Left lung (tissue), 10 donors: ENCODE data around the gene HSPBP1. TPM values are rescaled to one million over a fixed set of nuclear protein-coding genes. Genes with fewer than 3 reads are reported as not detected.

Experiments used
- ATAC-seq: fragments of 200-7000 bp; cut with Tn5 transposase; one replicate; pipeline ENCODE4 v1.9.1; 2020; ENCODE audit warnings: moderate library complexity
- DNase-seq, 4 donors: peaks; one replicate each; pipeline ENCODE4 v3.0.0-alpha.2; 2013 to 2020
- H3K27ac ChIP-seq, 2 donors: fragments of 200-600 bp; sonication (generic) in 1 of 2; one replicate each; pipeline versions ENCODE4 v1.5.0 to v1.8.0; 2020 to 2021
- H3K27me3 ChIP-seq, 2 donors: fragments of 200-600 bp; sonication (generic) in 1 of 2; one replicate each; pipeline versions ENCODE4 v1.5.0 to v1.8.0; 2020 to 2021
- H3K36me3 ChIP-seq, 2 donors: fragments of 200-600 bp; sonication (generic) in 1 of 2; one replicate each; pipeline versions ENCODE4 v1.5.0 to v1.8.0; 2020 to 2021
- H3K4me1 ChIP-seq, 2 donors: fragments of 200-600 bp; one replicate each; pipeline ENCODE4 v1.8.0; 2021
- H3K4me3 ChIP-seq, 2 donors: fragments of 200-600 bp; sonication (generic) in 1 of 2; one replicate each; pipeline versions ENCODE4 v1.5.0 to v1.8.0; 2020 to 2021; ENCODE audit warnings: mild to moderate bottlenecking in 1 of 2
- H3K9me3 ChIP-seq, 2 donors: fragments of 200-600 bp; sonication (generic) in 1 of 2; one replicate each; pipeline versions ENCODE4 v1.5.0 to v1.8.0; 2020 to 2021
- intact Hi-C, 2 donors: fragments of 100-400 bp; cut with DNase I; formaldehyde crosslinking; loops; one replicate each; pipeline versions ENCODE4 v1.11.2 to v1.14.2; 2022
- polyA plus RNA-seq, 6 donors: library from polyadenylated mRNA; unstranded; fragments of 120-200 nt; gene quantifications; one replicate each; pipeline ENCODE4 v1.2.1, GENCODE V29; 2013; ENCODE audit not compliant: insufficient read length in 6 of 6
- total RNA-seq, 2 donors: library from RNA; stranded (reverse); fragmentation: NEBNext Ultra II Directional; extraction: Animal tissue kit (Norgen Biotek cat#: 25700); gene quantifications; one replicate each; pipeline ENCODE4 v1.2.1, GENCODE V29; 2021
- TF ChIP-seq, protein P1 (sequence below), 2 donors: fragments of 200-600 bp; sonication (generic) in 1 of 2; IDR thresholded peaks; one replicate each; pipeline versions ENCODE4 v1.5.0 to v1.8.0; 2021; ENCODE audit warnings: antibody characterized with exemption in 2 of 2
- donor health status: DM: no; HTN: yes; CAD: no.
- donor health status: DM: no; HTN: no; CAD: no.

HSPBP1 gene
- total and polyA plus RNA-seq, 8 donors, result 23.7 to 38.4 (median 29.7) TPM

- Histone ChIP-seq H3K4me3 (no peak overlapping the region), H3K36me3 (peaks cover 0 to 55% of the 10 kb centered on the region in 2 donors), H3K27ac (no peak overlapping the region), H3K4me1 (peaks cover 0 to 50% of the 10 kb centered on the region in 2 donors), H3K9me3 (no peaks in the 10 kb centered on the region), H3K27me3 (no peaks in the 10 kb centered on the region)
- DNase-seq (peak in 1 of 4 donors; percentile 76), ATAC-seq (peak; percentile 84)
- intact Hi-C loops, result no loop called here
- TF ChIP-seq, protein P1, sequence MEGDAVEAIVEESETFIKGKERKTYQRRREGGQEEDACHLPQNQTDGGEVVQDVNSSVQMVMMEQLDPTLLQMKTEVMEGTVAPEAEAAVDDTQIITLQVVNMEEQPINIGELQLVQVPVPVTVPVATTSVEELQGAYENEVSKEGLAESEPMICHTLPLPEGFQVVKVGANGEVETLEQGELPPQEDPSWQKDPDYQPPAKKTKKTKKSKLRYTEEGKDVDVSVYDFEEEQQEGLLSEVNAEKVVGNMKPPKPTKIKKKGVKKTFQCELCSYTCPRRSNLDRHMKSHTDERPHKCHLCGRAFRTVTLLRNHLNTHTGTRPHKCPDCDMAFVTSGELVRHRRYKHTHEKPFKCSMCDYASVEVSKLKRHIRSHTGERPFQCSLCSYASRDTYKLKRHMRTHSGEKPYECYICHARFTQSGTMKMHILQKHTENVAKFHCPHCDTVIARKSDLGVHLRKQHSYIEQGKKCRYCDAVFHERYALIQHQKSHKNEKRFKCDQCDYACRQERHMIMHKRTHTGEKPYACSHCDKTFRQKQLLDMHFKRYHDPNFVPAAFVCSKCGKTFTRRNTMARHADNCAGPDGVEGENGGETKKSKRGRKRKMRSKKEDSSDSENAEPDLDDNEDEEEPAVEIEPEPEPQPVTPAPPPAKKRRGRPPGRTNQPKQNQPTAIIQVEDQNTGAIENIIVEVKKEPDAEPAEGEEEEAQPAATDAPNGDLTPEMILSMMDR (IDR thresholded peaks at IDR 0.05), result no peak
These were observed 32.2 kb downstream of the HSPBP1 start for GRCh38 chr19:55247621-55248099.

- H3K4me3 ChIP-seq, result no peak overlapping the region
- peak in 1 of 4 donors; percentile 76 for DNase-seq
- peaks cover 0 to 41% of the 10 kb centered on the region in 2 donors for H3K4me1 ChIP-seq
- TF ChIP-seq, protein P1 (IDR thresholded peaks at IDR 0.05), result no peak
- no peak for ATAC-seq
- no peaks in the 10 kb centered on the region for H3K27me3 ChIP-seq
- peaks cover 0 to 64% of the 10 kb centered on the region in 2 donors for H3K36me3 ChIP-seq
- H3K9me3 ChIP-seq, result no peaks in the 10 kb centered on the region
- H3K27ac ChIP-seq, result no peak overlapping the region
- intact Hi-C loops, result no loop called here
These were observed 33.2 kb downstream of the HSPBP1 start for GRCh38 chr19:55246462-55247451.

DNA sequence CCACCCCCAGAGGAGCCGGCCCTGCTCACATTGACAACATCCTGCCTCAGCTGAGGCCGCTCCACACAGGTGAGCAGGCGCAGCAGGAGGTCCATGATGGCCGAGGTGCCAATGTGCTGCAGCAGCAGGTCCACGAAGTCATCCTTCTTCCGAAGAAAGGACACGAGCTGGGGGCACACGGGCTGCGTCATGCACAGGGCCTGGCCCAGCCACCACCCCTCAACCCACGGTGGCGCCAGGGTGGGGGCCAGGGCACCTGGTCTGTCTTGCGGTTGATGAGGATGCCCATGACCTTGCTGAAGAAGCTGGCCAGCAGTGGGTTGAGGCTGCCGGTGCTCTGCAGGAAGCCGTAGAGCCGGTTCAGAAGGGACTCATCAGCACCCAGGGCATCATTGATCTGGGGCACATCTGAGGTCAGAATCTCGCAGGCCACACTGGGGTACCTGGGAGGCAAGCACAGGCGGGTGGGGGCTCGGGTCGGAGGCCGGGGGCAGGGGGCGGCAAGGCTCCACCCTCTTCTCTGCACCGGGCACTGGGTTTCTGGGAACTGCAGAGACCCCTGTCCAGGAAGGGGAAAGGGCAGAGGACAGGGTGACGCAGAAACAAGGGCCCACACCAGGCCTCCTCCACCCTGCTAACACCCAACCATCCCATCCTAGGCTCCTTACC is 34.5 kb downstream of the HSPBP1 start:
- peak in 1 of 4 donors; percentile 57 for DNase-seq
- intact Hi-C loops, result no loop called here

DNA sequence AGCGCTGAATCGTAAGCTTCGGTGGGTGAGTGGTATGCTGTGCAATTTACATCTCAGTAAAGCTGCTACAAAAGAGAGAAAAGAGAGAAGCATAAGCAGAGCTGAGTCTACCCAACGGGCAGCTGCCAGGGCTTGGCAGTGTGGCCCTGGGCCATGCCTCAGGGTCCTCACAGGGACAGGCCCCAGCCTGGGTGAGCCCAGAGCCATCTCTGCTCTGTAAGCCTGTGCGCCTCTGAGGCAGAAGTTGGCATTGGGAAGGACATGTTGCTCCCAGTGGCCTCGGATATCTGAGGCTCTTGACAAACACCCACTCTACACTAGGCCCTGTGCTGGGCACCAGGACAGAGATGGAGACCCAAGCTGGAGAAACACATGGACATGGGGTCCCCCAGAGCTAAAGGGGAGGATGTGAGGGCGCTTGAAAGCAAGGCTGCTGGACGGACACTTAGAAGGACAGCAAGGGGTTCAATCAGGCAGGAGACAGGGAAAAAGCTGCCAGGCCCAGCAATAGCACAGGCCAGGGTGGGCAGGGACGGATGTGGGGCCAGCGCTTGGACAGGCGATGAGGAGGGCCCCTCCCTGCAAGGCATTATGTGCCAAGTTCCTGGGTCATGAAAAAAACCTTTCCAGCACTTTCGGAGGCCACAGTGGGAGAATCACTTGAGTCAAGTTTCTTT is 35.8 kb downstream of the HSPBP1 start:
- TF ChIP-seq, protein P1 (IDR thresholded peaks at IDR 0.05), result no peak
- Histone ChIP-seq H3K27ac (no peak overlapping the region), H3K9me3 (no peaks in the 10 kb centered on the region), H3K4me1 (peaks cover 0 to 15% of the 10 kb centered on the region in 2 donors), H3K4me3 (no peak overlapping the region), H3K36me3 (peaks cover 0 to 83% of the 10 kb centered on the region in 2 donors), H3K27me3 (no peaks in the 10 kb centered on the region)
- ATAC-seq (no peak), DNase-seq (peak in 1 of 4 donors; percentile 56)
- intact Hi-C loops, result no loop called here

More for the DNA sequence above, 34.5 kb downstream of the HSPBP1 start:
- Histone ChIP-seq H3K27ac (no peak overlapping the region), H3K4me3 (no peak overlapping the region), H3K36me3 (peaks cover 0 to 77% of the 10 kb centered on the region in 2 donors), H3K27me3 (no peaks in the 10 kb centered on the region), H3K4me1 (peaks cover 0 to 27% of the 10 kb centered on the region in 2 donors), H3K9me3 (no peaks in the 10 kb centered on the region)
- ATAC-seq, result no peak
- TF ChIP-seq, protein P1 (IDR thresholded peaks at IDR 0.05), result no peak
